ENCODE results near the gene CREB3L1. TPM values are rescaled to one million over a fixed set of nuclear protein-coding genes. Genes with fewer than 3 reads are reported as not detected.

CREB3L1 gene
- total and polyA plus RNA-seq, 2 of the 13 experiments (the other 11 are each of a cell fraction or from before 2014, with no cell fraction given), result not detected

GRCh38 chr11:46281371-46281831, 3.9 kb downstream of the CREB3L1 start:
- Histone ChIP-seq H3K79me2 (ENCODE audit: insufficient read depth, low read length) (no peaks in the 10 kb centered on the region), H3K4me2 (ENCODE audit: low read depth, low read length) (no peak overlapping the region)

More at GRCh38 chr11:46281371-46281831, 3.9 kb downstream of the CREB3L1 start:
- Histone ChIP-seq H3K27me3 (ENCODE audit: control insufficient read depth in 1 of 2, insufficient read depth in 2 of 2, low read length in 2 of 2) (peaks cover 28 to 58% of the 10 kb centered on the region in 2 experiments), H2AFZ (ENCODE audit: low read length) (no peak overlapping the region), H4K20me1 (ENCODE audit: insufficient read depth, low read length) (no peaks in the 10 kb centered on the region), H3K4me3 (replicated peaks in 1 of 3; ENCODE audit: insufficient read depth in 1 of 3, low read depth in 2 of 3, low read length in 3 of 3) (no peak overlapping the region), H3K9ac (ENCODE audit: insufficient read depth, low read depth, low read length) (no peak overlapping the region), H3K4me1 (ENCODE audit: insufficient read depth, low read length) (peaks cover 26% of the 10 kb centered on the region), H3K9me3 (ENCODE audit: low read length) (no peaks in the 10 kb centered on the region), H3K36me3 (replicated peaks in 1 of 2; ENCODE audit: control insufficient read depth in 1 of 2, insufficient read depth in 2 of 2, low read length in 2 of 2) (no peaks in the 10 kb centered on the region), H3K27ac (ENCODE audit: extremely low read length, insufficient read depth, low read length) (no peak overlapping the region)
- FAIRE-seq (no peak), ATAC-seq (no peak), DNase-seq (ENCODE audit: low spot score) (no peak)
- TF ChIP-seq CEBPZ (IDR thresholded peaks at IDR 0.05; ENCODE audit: low read length) (no peak), ZNF674 (CRISPR knock-in tag; IDR thresholded peaks at IDR 0.05; ENCODE audit: low read depth) (no peak), ERF (CRISPR knock-in tag; IDR thresholded peaks at IDR 0.05) (no peak), JUND (CRISPR knock-in tag; IDR thresholded peaks at IDR 0.05) (no peak), ZNF687 (CRISPR knock-in tag; IDR thresholded peaks at IDR 0.05) (no peak), MBD4 (IDR thresholded peaks at IDR 0.05; ENCODE audit: borderline replicate concordance, low read length) (no peak), ZNF10 (CRISPR knock-in tag; IDR thresholded peaks at IDR 0.05; ENCODE audit: borderline replicate concordance, low read depth) (no peak), ZNF12 (CRISPR knock-in tag; IDR thresholded peaks at IDR 0.05) (no peak), HDAC1 (CRISPR knock-in tag; IDR thresholded peaks at IDR 0.05) (no peak), KAT2B (IDR thresholded peaks at IDR 0.05; ENCODE audit: borderline replicate concordance, low read depth, low read length) (no peak), BCLAF1 (IDR thresholded peaks at IDR 0.05) (no peak)
- POLR2A ChIA-PET, result no interaction called here
- intact Hi-C loops (cut with micrococcal nuclease; ENCODE audit: unreplicated experiment), result no loop called here
- in situ Hi-C loops (cut with HindIII; ENCODE audit: extremely low pct_ligation_motif_present, low pct_unique_long_range_greater_than_20kb), result no loop called here
- CTCF ChIA-PET (ENCODE audit: low intra/inter-chr PET ratio, low total read pairs), result no interaction called here
- no TSS peak for BruUV-seq (replicated peaks)
- WGBS (ENCODE audit: low lambda C conversion rate), result 10% methylated on average over 4 of the region's 7 CpGs
